HepG2 (cell line): ENCODE measurements around the gene GNG7. TPM values are rescaled to one million over a fixed set of nuclear protein-coding genes. Genes with fewer than 3 reads are reported as not detected.
A peak's percentile ranks its signal among the peaks of the same experiment; 100 is the strongest.

Experiments
- ARID3A ChIP-seq: IDR thresholded peaks from 2 replicates; pipeline ENCODE4 v1.6.1; 2012; ENCODE audit warnings: low read depth, low read length, improper control_type of control experiment
- CEBPB ChIP-seq: IDR thresholded peaks from 2 replicates; pipeline ENCODE4 v1.6.1; 2011; ENCODE audit warnings: low read depth, low read length, improper control_type of control experiment, borderline replicate concordance
- CSRNP1 ChIP-seq: sonication (generic); formaldehyde crosslinking; IDR thresholded peaks from 2 replicates; pipeline ENCODE4 v1.8.1; 2023; ENCODE audit warnings: mild to moderate bottlenecking, missing genetic modification reagents
- DMTF1 ChIP-seq: sonication (generic); formaldehyde crosslinking; IDR thresholded peaks from 2 replicates; pipeline ENCODE4 v1.4.0; 2020; ENCODE audit warnings: mild to moderate bottlenecking, missing genetic modification reagents
- HMG20A ChIP-seq: IDR thresholded peaks from 2 replicates; pipeline ENCODE4 v1.6.1; 2016; ENCODE audit warnings: borderline replicate concordance
- KDM5A ChIP-seq: fragments of 200-600 bp; sonication (generic); IDR thresholded peaks from 2 replicates; pipeline ENCODE4 v1.7.0; 2018; ENCODE audit warnings: antibody characterized with exemption, mild to moderate bottlenecking, low read length, borderline replicate concordance
- MYPOP ChIP-seq: sonication (generic); formaldehyde crosslinking; IDR thresholded peaks from 2 replicates; pipeline ENCODE4 v1.8.1; 2023; ENCODE audit warnings: mild to moderate bottlenecking, moderate library complexity, missing genetic modification reagents
- PATZ1 ChIP-seq: sonication (generic); formaldehyde crosslinking; IDR thresholded peaks from 2 replicates; pipeline ENCODE4 v1.4.0; 2020; ENCODE audit warnings: missing genetic modification reagents
- PCBP2 ChIP-seq: fragments of 200-400 bp; formaldehyde crosslinking; optimal IDR thresholded peaks from 2 replicates; pipeline ENCODE3; 2018; ENCODE audit warnings: low read length, low read depth; ENCODE audit not compliant: poor library complexity, severe bottlenecking
- RBM22 ChIP-seq: fragments of 200-400 bp; formaldehyde crosslinking; optimal IDR thresholded peaks from 2 replicates; pipeline ENCODE3; 2017; ENCODE audit warnings: mild to moderate bottlenecking, low read length, moderate library complexity
- SPEN ChIP-seq: sonication (generic); formaldehyde crosslinking; IDR thresholded peaks from 2 replicates; pipeline ENCODE4 v1.5.1; 2020; ENCODE audit warnings: low read depth, mild to moderate bottlenecking, missing genetic modification reagents
- SSRP1 ChIP-seq: IDR thresholded peaks from 2 replicates; pipeline ENCODE4 v1.6.1; 2016; ENCODE audit warnings: control low read depth
- XBP1 ChIP-seq: sonication (generic); formaldehyde crosslinking; IDR thresholded peaks from 2 replicates; pipeline ENCODE4 v1.5.0; 2020; ENCODE audit warnings: missing genetic modification reagents
- ZBTB1 ChIP-seq: sonication (generic); formaldehyde crosslinking; IDR thresholded peaks from 2 replicates; pipeline ENCODE4 v1.4.0; 2020; ENCODE audit warnings: missing genetic modification reagents, borderline replicate concordance
- ZBTB38 ChIP-seq: sonication (generic); formaldehyde crosslinking; IDR thresholded peaks from 2 replicates; pipeline ENCODE4 v1.5.1; 2020; ENCODE audit warnings: mild to moderate bottlenecking, missing genetic modification reagents
- ZFX ChIP-seq: sonication (generic); formaldehyde crosslinking; IDR thresholded peaks from 2 replicates; pipeline ENCODE4 v1.4.0; 2020; ENCODE audit warnings: mild to moderate bottlenecking, low read depth, missing genetic modification reagents, moderate library complexity
- ZNF180 ChIP-seq: sonication (generic); formaldehyde crosslinking; IDR thresholded peaks from 2 replicates; pipeline ENCODE4 v1.4.0; 2020; ENCODE audit warnings: low read depth, missing genetic modification reagents, borderline replicate concordance
- ZNF564 ChIP-seq: sonication (generic); formaldehyde crosslinking; IDR thresholded peaks from 2 replicates; pipeline ENCODE4 v1.8.1; 2023; ENCODE audit warnings: mild to moderate bottlenecking, missing genetic modification reagents
- ZNF570 ChIP-seq: sonication (generic); formaldehyde crosslinking; IDR thresholded peaks from 2 replicates; pipeline ENCODE4 v1.4.0; 2020; ENCODE audit warnings: mild to moderate bottlenecking, missing genetic modification reagents, borderline replicate concordance
- ZNF713 ChIP-seq: sonication (generic); formaldehyde crosslinking; IDR thresholded peaks from 2 replicates; pipeline ENCODE4 v1.4.0; 2020; ENCODE audit warnings: mild to moderate bottlenecking, missing genetic modification reagents
- ZNF766 ChIP-seq: sonication (generic); formaldehyde crosslinking; IDR thresholded peaks from 2 replicates; pipeline ENCODE4 v1.5.0; 2020; ENCODE audit warnings: missing genetic modification reagents, borderline replicate concordance
- ZNF839 ChIP-seq: sonication (generic); formaldehyde crosslinking; IDR thresholded peaks from 2 replicates; pipeline ENCODE4 v1.4.0; 2020; ENCODE audit warnings: missing genetic modification reagents, mild to moderate bottlenecking, borderline replicate concordance
- polyA plus RNA-seq, 8 experiments: library from polyadenylated mRNA; depleted of rRNA in 3 of 8; stranded (reverse) in 7 of 8; unstranded in 1 of 8; fragments of >200 nt; fragmentation: Illumina TruSeq in 4 of 8; extraction: Trizol in 4 of 8; gene quantifications; 2 replicates each; pipeline versions ENCODE4 v1.2.1 to v1.2.3, GENCODE V29; 2011 to 2016; ENCODE audit warnings: low read depth in 4 of 8, missing spikeins in 1 of 8, mixed read lengths in 1 of 8; ENCODE audit not compliant: insufficient read depth in 1 of 8
- total RNA-seq, 5 experiments: library from RNA; depleted of rRNA; stranded (reverse); fragments of >200 nt; fragmentation: Illumina TruSeq; extraction: Trizol; gene quantifications; 2 replicates each; pipeline ENCODE4 v1.2.3, GENCODE V29; 2016; ENCODE audit warnings: low read depth in 1 of 5

The GNG7 gene
- total and polyA plus RNA-seq, 2 of the 13 experiments (the other 11 are each of a cell fraction or from before 2014, with no cell fraction given), result 1.4 to 3.3 TPM

- TF ChIP-seq HMG20A (CRISPR knock-in tag) (no peak), RBM22 (no peak), PCBP2 (no peak), ZNF713 (no peak), CEBPB (no peak), DMTF1 (CRISPR knock-in tag) (no peak), SPEN (no peak), ZNF839 (CRISPR knock-in tag) (no peak), ZBTB1 (CRISPR knock-in tag) (no peak), XBP1 (CRISPR knock-in tag) (no peak), PATZ1 (CRISPR knock-in tag) (no peak), ARID3A (no peak), ZNF766 (CRISPR knock-in tag) (no peak), KDM5A (no peak), CSRNP1 (CRISPR knock-in tag) (peak; percentile 73; the same call in 1 of the 2 replicates), MYPOP (CRISPR knock-in tag) (0 out of 2 replicates have a peak, but pooled peaks have one; percentile 20), ZNF180 (no peak), ZNF564 (CRISPR knock-in tag) (no peak), ZFX (0 out of 2 replicates have a peak, but pooled peaks have one; percentile 2), ZNF570 (no peak), ZBTB38 (peak; percentile 7; the same call in 1 of the 2 replicates), SSRP1 (CRISPR knock-in tag) (no peak)
These were observed 225.3 kb downstream of the GNG7 start (continued) for GRCh38 chr19:2477141-2477710.
